Measurements from ENCODE around the gene RADIL.

RADIL gene

GRCh38 chr7:4830176-4830575, 53.3 kb downstream of the RADIL start:
- peak; percentile 70 to 74 for DNase-seq (ENCODE audit: low read depth in 2 of 2)
- no peak overlapping the region for H3K4me3 ChIP-seq (replicated peaks in 1 of 2; ENCODE audit: low read depth in 2 of 2, low read length in 2 of 2)
- TF ChIP-seq, protein P1, sequence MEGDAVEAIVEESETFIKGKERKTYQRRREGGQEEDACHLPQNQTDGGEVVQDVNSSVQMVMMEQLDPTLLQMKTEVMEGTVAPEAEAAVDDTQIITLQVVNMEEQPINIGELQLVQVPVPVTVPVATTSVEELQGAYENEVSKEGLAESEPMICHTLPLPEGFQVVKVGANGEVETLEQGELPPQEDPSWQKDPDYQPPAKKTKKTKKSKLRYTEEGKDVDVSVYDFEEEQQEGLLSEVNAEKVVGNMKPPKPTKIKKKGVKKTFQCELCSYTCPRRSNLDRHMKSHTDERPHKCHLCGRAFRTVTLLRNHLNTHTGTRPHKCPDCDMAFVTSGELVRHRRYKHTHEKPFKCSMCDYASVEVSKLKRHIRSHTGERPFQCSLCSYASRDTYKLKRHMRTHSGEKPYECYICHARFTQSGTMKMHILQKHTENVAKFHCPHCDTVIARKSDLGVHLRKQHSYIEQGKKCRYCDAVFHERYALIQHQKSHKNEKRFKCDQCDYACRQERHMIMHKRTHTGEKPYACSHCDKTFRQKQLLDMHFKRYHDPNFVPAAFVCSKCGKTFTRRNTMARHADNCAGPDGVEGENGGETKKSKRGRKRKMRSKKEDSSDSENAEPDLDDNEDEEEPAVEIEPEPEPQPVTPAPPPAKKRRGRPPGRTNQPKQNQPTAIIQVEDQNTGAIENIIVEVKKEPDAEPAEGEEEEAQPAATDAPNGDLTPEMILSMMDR (IDR thresholded peaks at IDR 0.05; ENCODE audit: low read depth, low read length): peak; percentile 92

DNA sequence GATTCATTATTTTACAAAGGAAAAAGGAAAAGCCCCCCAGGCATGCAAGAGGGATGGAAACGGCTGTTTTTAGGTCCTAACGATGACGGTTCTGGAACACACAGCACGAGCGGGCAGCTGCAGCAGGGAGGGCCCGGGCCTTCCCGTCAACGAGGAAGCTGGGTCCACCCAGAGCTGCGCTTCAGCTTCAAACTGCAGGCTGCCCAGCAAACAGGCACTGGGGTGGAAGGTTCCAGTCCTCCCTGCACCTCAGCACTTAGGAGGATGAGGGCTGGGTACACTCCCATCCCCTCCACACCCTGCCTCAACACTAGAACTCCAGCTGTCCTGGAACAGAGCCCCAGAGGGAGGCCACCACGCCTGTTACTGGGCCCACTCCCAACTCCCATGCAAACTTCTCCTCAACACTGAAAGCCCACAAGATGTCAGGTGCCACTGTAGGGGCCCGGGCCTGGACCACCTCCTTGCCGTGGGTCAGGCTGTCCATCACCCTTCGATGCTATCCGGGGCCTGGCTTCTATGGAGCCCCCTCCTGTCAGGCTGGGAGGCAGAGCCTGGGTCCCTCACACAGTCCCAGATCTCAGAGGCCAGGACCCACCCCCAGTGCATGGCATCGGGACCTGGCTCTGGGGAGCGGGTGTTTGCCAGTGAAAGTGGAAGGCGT, 54.7 kb downstream of the RADIL start:
- TF ChIP-seq, protein P1 (IDR thresholded peaks at IDR 0.05; ENCODE audit: low read depth, low read length): no peak
- no peak for DNase-seq (ENCODE audit: low read depth in 2 of 2)
- H3K4me3 ChIP-seq (replicated peaks in 1 of 2; ENCODE audit: low read depth in 2 of 2, low read length in 2 of 2): no peak overlapping the region

DNA sequence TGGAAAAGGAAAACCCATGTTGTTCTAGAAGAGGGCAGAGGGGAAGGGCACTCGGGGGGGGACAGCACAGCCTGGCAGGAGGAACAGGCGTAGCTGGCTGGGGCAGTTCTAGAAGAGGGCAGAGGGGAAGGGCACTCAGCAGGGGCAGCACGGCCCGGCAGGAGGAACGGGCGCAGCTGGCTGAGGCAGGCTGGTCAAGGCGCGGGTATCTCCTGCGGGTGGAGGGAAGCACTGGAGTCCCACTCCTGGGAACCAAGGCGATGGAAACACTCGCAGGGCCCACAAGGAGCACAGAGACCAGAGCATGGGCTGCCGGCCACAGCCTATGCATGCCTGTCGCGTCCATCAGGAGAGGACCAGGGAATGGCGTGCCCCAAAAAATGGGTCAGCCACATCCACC, 58.4 kb downstream of the RADIL start:
- TF ChIP-seq, protein P1 (IDR thresholded peaks at IDR 0.05; ENCODE audit: low read depth, low read length): no peak
- no peak overlapping the region for H3K4me3 ChIP-seq (replicated peaks in 1 of 2; ENCODE audit: low read depth in 2 of 2, low read length in 2 of 2)
- DNase-seq (ENCODE audit: low read depth in 2 of 2): no peak

GRCh38 chr7:4824120-4824775, 59.3 kb downstream of the RADIL start:
- no peak for DNase-seq (ENCODE audit: low read depth in 2 of 2)
- no peak overlapping the region for H3K4me3 ChIP-seq (replicated peaks in 1 of 2; ENCODE audit: low read depth in 2 of 2, low read length in 2 of 2)
- TF ChIP-seq, protein P1 (IDR thresholded peaks at IDR 0.05; ENCODE audit: low read depth, low read length): no peak

DNA sequence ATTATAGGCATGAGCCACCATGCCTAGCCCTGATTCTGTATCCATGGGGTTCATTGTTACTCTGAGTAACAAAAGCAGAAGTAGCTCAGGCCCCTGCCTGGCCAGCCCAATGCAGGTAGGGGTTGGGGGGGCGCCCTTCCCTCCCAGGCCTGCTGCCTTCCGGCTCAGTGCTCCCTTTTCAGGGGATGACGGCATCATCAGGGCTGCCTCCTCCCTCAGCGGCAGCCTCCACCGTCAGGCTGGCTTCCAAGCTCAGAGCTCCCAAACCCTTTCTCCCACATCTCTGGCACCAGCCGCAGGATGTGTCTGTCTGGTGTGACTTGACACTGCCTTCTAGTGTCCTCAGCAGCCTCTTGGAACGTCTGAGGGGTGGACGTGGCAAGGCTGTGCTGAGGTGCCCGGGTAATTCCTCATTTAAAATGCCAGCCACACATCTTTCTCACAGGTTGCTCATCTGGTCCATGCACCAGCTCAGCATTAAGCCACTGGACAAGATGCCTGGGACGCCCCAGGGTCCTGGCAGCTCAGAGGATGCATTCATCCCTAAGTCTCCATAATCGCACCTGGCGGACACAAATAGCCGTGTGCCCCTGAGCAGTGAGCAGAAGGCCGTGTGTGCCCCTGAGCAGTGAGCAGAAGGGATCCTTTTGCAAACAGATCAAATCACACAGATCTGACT, 59.9 kb downstream of the RADIL start:
- no peak for DNase-seq (ENCODE audit: low read depth in 2 of 2)
- TF ChIP-seq, protein P1 (IDR thresholded peaks at IDR 0.05; ENCODE audit: low read depth, low read length): no peak
- H3K4me3 ChIP-seq (replicated peaks in 1 of 2; ENCODE audit: low read depth in 2 of 2, low read length in 2 of 2): no peak overlapping the region

DNA sequence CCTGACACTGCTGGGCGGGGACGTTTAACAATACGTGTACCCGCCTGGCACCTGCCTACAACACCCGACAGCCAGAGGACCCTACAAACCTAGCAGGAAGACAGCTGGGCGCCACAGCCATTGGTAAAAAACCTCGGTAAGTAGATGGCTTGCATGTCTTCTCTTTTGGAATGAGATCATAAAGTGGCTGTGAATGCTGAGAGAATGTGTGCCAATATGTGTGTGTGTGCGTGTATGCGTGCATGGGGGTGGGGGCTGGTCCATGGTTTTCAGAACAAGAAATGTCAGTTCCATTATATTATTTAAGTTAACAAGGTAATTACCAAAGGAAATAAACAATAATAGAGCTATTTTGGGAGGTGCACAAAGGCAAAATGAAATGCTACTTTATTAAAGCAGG, 60.8 kb downstream of the RADIL start:
- DNase-seq (ENCODE audit: low read depth in 2 of 2): no peak
- TF ChIP-seq, protein P1 (IDR thresholded peaks at IDR 0.05; ENCODE audit: low read depth, low read length): no peak
- H3K4me3 ChIP-seq (replicated peaks in 1 of 2; ENCODE audit: low read depth in 2 of 2, low read length in 2 of 2): no peak overlapping the region

All from cardiac fibroblast (primary cell).